ENCODE results near the gene CDC23. TPM values are rescaled to one million over a fixed set of nuclear protein-coding genes. Genes with fewer than 3 reads are reported as not detected.

The CDC23 gene
- total and polyA plus RNA-seq, 10 of the 15 experiments (the other 5 are each of a cell fraction or from before 2014, with no cell fraction given) = 37.1 to 66.1 (median 48.6) TPM

DNA sequence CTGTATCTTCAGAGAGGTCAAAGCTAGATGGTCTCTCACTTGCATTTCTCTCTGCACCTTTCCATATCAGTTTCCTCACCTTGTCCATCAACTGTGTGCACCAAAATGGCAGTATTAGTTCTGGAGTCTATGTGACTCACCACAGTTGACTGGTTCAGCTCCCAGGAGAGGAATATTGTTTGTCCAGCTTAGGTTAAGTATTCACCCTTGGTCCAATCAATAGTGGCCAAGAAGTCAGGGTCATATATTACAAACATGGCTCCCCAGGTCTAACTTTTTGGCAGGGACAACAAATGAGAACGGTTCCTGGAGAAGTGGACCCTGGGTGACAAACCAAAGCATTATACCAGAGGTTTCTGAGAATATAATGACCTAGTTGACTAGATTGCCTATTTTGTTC is 24.9 kb upstream of the CDC23 start:
- ChIA-PET RAD21 (ENCODE audit: unreplicated experiment) (no interaction called here), SMC1A (ENCODE audit: uncharacterized antibody, unreplicated experiment) (no interaction called here), CTCF (no interaction called here), POLR2A (no interaction called here)
- H3K9ac ChIP-seq (ENCODE audit: control insufficient read depth, insufficient read depth, low read length) = no peak overlapping the region
- TF ChIP-seq RFX5 (IDR thresholded peaks at IDR 0.05; ENCODE audit: low read depth, low read length) (no peak), ZNF24 (IDR thresholded peaks at IDR 0.05) (no peak), WRNIP1 (IDR thresholded peaks at IDR 0.05; ENCODE audit: borderline replicate concordance, low read depth, low read length) (no peak), EZH2 (IDR thresholded peaks at IDR 0.05; ENCODE audit: borderline replicate concordance, control insufficient read depth, low read depth, low read length) (no peak), BMI1 (IDR thresholded peaks at IDR 0.05; ENCODE audit: borderline replicate concordance) (no peak), SP1 (IDR thresholded peaks at IDR 0.05; ENCODE audit: low read depth, low read length) (no peak), IKZF2 (IDR thresholded peaks at IDR 0.05) (no peak), FOS (IDR thresholded peaks at IDR 0.05; ENCODE audit: borderline replicate concordance, extremely low read depth, insufficient read length) (no peak), MAX (IDR thresholded peaks at IDR 0.05; ENCODE audit: low read depth, low read length) (no peak), FOXK2 (IDR thresholded peaks at IDR 0.05) (no peak), ZSCAN29 (IDR thresholded peaks at IDR 0.05) (no peak), IRF3 (IDR thresholded peaks at IDR 0.05) (no peak), PBX3 (IDR thresholded peaks at IDR 0.05; ENCODE audit: insufficient replicate concordance, low read depth, low read length) (no peak)
- TF ChIP-seq, protein P1, sequence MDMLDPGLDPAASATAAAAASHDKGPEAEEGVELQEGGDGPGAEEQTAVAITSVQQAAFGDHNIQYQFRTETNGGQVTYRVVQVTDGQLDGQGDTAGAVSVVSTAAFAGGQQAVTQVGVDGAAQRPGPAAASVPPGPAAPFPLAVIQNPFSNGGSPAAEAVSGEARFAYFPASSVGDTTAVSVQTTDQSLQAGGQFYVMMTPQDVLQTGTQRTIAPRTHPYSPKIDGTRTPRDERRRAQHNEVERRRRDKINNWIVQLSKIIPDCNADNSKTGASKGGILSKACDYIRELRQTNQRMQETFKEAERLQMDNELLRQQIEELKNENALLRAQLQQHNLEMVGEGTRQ (IDR thresholded peaks at IDR 0.05; ENCODE audit: borderline replicate concordance, low read depth, low read length) = no peak
- no peak overlapping the region for H3K27ac ChIP-seq (ENCODE audit: control insufficient read depth, insufficient read depth)
- H3K36me3 ChIP-seq (ENCODE audit: control insufficient read depth in 2 of 2, insufficient read depth in 2 of 2, low read length in 1 of 2) = no peaks in the 10 kb centered on the region
- no peak for FAIRE-seq
- in situ Hi-C loops (cut with MboI) (no loop called here), intact Hi-C loops (cut with micrococcal nuclease; ENCODE audit: unreplicated experiment) (no loop called here)
- no peak overlapping the region for H3K4me2 ChIP-seq (ENCODE audit: control insufficient read depth, insufficient read depth)
- no peaks in the 10 kb centered on the region for H3K79me2 ChIP-seq (ENCODE audit: control insufficient read depth, insufficient read depth, low read length)
- H4K20me1 ChIP-seq (ENCODE audit: control insufficient read depth, insufficient read depth) = no peaks in the 10 kb centered on the region
- no peak overlapping the region for H2AFZ ChIP-seq (ENCODE audit: control insufficient read depth, low read depth, low read length)
- no TSS peak for BruUV-seq (replicated peaks)
- no peaks in the 10 kb centered on the region; the same call in 2 of the 3 replicates for H3K9me3 ChIP-seq (replicated peaks; ENCODE audit: control insufficient read depth, insufficient read depth, low read length)
- DNase-seq (ENCODE audit: low read depth, low spot score) = no peak
- 94% methylated on average over 1 of the region's 1 CpG for WGBS (ENCODE audit: insufficient coverage, insufficient replicate concordance, low lambda C conversion rate, missing lambda C conversion rate)
- no peak for ATAC-seq
- H3K4me1 ChIP-seq (ENCODE audit: control insufficient read depth, insufficient read depth, low read length) = peaks cover 13% of the 10 kb centered on the region
- peaks cover 5 to 15% of the 10 kb centered on the region in 2 experiments for H3K27me3 ChIP-seq (replicated peaks in 1 of 2; ENCODE audit: control insufficient read depth in 2 of 2, insufficient read depth in 2 of 2, low read length in 1 of 2)
- H3K4me3 ChIP-seq = no peak overlapping the region
